LNCaP clone FGC (cell line): ENCODE data around the gene RP9.

ENCODE experiments used
- DNase-seq: peaks from one replicate; pipeline ENCODE4 v3.0.0-alpha.2; 2011; ENCODE audit warnings: low read depth
- H3K4me3 ChIP-seq: 2 replicates; pipeline ENCODE4 v1.5.1; 2011; ENCODE audit warnings: mild to moderate bottlenecking, low read depth, low read length, control low read depth
- CTCF ChIP-seq: IDR thresholded peaks from 2 replicates; pipeline ENCODE4 v1.5.1; 2012; ENCODE audit warnings: mild to moderate bottlenecking; ENCODE audit not compliant: control insufficient read depth, insufficient read depth; ENCODE audit errors: extremely low read depth

The RP9 gene

GRCh38 chr7:33076737-33077136, 32.5 kb downstream of the RP9 start:
- no peak for TF ChIP-seq CTCF
- no peak overlapping the region for H3K4me3 ChIP-seq
- DNase-seq, result no peak

DNA sequence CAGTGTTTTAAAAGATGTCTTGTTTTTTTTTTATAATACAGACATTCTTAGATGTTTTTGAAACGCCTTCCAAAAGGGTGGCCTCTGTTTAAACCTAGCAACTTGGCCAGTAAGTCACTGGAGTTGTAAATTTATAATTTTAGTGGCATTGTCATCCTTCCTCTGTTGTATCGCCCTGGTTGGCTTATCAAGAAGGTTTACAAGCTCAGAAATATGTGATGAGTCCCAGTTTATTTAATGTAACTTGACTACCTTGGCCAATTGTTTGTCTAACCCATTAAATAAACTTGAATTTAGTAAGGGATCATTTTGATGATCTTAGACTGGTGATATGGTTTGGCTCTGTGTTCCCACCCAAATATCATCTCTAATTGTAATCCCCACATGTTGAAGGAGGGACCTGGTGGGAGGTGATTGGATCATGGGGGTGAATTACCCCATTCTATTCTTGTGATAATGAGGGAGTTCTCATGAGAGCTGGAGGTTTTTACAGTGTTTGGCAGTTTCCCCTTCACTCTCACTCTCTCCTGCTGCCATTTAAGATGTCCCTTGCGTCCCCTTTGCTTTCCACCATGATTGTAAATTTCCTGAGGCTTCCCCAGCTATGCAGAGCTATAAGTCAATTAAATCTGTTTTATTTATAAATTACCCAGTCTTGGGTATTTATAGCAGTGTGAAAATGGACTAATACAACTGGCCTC, 33.2 kb downstream of the RP9 start:
- H3K4me3 ChIP-seq, result no peak overlapping the region
- DNase-seq, result peak; percentile 81
- TF ChIP-seq CTCF, result no peak

- H3K4me3 ChIP-seq, result no peak overlapping the region
- no peak for TF ChIP-seq CTCF
- no peak for DNase-seq
Measured at GRCh38 chr7:33073243-33073642, 36.0 kb downstream of the RP9 start.

GRCh38 chr7:33072471-33072870, 36.7 kb downstream of the RP9 start:
- H3K4me3 ChIP-seq, result no peak overlapping the region
- DNase-seq, result peak; percentile 44
- TF ChIP-seq CTCF, result no peak

GRCh38 chr7:33070831-33071230, 38.4 kb downstream of the RP9 start:
- no peak for TF ChIP-seq CTCF
- H3K4me3 ChIP-seq, result no peak overlapping the region
- DNase-seq, result no peak

DNA sequence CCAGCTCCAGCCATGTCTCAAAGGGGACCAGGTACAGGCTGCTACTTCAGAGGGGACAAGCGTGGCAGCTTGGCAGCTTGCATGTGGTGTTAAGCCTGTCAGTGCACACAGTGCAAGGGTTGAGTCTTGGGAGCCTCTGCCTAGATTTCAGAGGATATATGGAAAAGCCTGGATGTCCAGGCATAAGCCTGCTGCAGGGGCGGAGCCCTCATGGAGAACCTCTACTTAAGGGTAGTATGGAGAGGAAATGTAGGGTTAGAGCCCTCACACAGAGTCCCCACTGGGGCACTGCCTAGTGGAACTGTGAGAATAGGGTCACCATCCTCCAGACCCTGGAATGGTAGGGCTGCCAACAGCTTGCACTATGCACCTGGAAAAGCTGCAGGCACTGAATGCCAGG, 38.9 kb downstream of the RP9 start:
- TF ChIP-seq CTCF, result no peak
- no peak overlapping the region for H3K4me3 ChIP-seq
- DNase-seq, result no peak

GRCh38 chr7:33067921-33068320, 41.3 kb downstream of the RP9 start:
- no peak for DNase-seq
- no peak for TF ChIP-seq CTCF
- H3K4me3 ChIP-seq, result no peak overlapping the region
